Testis (tissue), 2 donors: ENCODE results near the gene MS4A18.

ENCODE experiments used
- CTCF ChIP-seq, 3 experiments: fragments of 450-650 bp in 2 of 3; fragments of 200-600 bp in 1 of 3; sonication (generic) in 1 of 3; IDR thresholded peaks; one replicate each; pipeline ENCODE4 v1.5.1; 2016 to 2019; ENCODE audit warnings: antibody characterized with exemption in 3 of 3, mild to moderate bottlenecking in 2 of 3, moderate library complexity in 1 of 3
- POLR2A ChIP-seq: fragments of 450-650 bp; IDR thresholded peaks from one replicate; pipeline ENCODE4 v1.6.1; 2017; ENCODE audit warnings: antibody characterized with exemption, mild to moderate bottlenecking, moderate library complexity

- peak in 1 of 3 experiments; percentile 10 for TF ChIP-seq CTCF (IDR thresholded peaks at IDR 0.05)
- TF ChIP-seq POLR2A = no peak
These were observed 23.1 kb upstream of the MS4A18 start for GRCh38 chr11:60701469-60701818.
